HFFc6 (cell line): ENCODE data around the gene S100B. TPM values are rescaled to one million over a fixed set of nuclear protein-coding genes. Genes with fewer than 3 reads are reported as not detected.

Experiments used
- DNase-seq: peaks from one replicate; pipeline ENCODE4 v3.0.0-alpha.2; 2018
- H3K27ac Mint-ChIP-seq: 2 replicates; pipeline ENCODE4 v1.8.0; 2020; ENCODE audit warnings: mild to moderate bottlenecking, mixed read lengths
- H3K27me3 Mint-ChIP-seq: 2 replicates; pipeline ENCODE4 v1.8.0; 2021; ENCODE audit warnings: mild to moderate bottlenecking, moderate library complexity, mixed read lengths; ENCODE audit not compliant: insufficient read depth
- H3K36me3 Mint-ChIP-seq: 2 replicates; pipeline ENCODE4 v1.8.0; 2021; ENCODE audit warnings: low read depth, mixed read lengths
- H3K4me1 Mint-ChIP-seq: 2 replicates; pipeline ENCODE4 v1.8.0; 2020; ENCODE audit warnings: low read depth, mixed read lengths
- H3K4me3 Mint-ChIP-seq: 2 replicates; pipeline ENCODE4 v1.8.0; 2020; ENCODE audit warnings: mild to moderate bottlenecking, moderate library complexity, mixed read lengths
- H3K9me3 Mint-ChIP-seq: 2 replicates; pipeline ENCODE4 v1.8.0; 2020; ENCODE audit warnings: mild to moderate bottlenecking, mixed read lengths
- CTCF ChIP-seq: fragments of 200-600 bp; sonication (generic); IDR thresholded peaks from 2 replicates; pipeline ENCODE4 v1.5.0; 2021; ENCODE audit warnings: antibody characterized with exemption, mild to moderate bottlenecking
- total RNA-seq, 6 experiments: library from RNA; stranded (reverse); fragmentation: NEBNext Ultra II Directional; extraction: Animal tissue kit (Norgen Biotek cat#: 25700); gene quantifications; 2 replicates in 1 of 6; 3 replicates in 5 of 6; pipeline ENCODE4 v1.2.3, GENCODE V29; 2021

S100B gene
- total RNA-seq, 6 experiments from 2014 or later = not detected

DNA sequence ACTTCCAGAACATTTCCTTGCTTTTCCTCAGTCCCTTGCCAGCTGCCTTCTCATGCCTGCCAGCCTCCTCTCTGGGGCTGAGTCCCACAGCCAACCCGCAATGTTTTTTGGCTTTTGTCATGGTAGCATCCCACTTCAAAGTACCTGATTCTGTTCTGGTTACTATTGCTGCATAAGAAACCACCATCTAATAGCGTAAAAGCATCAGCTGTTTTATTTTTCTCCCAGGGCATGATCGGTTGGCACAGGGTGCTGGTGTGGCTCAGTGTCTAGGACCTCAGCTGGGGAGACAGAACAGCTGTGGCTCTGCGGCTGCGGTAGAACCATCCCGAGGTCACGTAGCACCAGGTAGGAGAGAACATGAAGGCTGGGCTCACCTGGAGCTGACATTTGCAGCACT lies 21.7 kb upstream of the S100B start:
- no peak overlapping the region for H3K27ac Mint-ChIP-seq
- peaks cover 7% of the 10 kb centered on the region for H3K36me3 Mint-ChIP-seq
- no peak for DNase-seq
- TF ChIP-seq CTCF = no peak
- peaks cover 6% of the 10 kb centered on the region for H3K27me3 Mint-ChIP-seq
- H3K4me3 Mint-ChIP-seq = no peak overlapping the region
- peaks cover 16% of the 10 kb centered on the region for H3K9me3 Mint-ChIP-seq
- H3K4me1 Mint-ChIP-seq = peaks cover 7% of the 10 kb centered on the region; the same call in 1 of the 2 replicates

DNA sequence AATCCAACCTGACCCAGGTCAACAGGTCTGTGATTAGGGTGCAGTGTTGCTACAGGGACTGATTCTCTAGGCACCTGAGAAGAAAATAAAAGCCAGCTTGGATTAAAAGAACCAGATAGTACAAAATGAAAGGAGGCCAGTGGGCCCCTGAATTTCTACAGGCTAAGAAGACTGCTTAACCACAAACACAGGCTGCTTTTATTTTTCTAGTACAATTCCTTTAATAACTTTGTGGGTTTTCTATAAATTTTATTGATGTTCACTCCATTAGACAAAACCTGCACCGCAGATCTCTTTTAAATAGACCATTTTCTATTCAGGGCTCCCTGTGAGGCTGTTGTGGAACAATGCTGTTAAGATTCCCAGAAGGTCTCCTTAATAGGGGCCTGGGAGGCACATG lies 20.9 kb upstream of the S100B start:
- Mint-ChIP-seq H3K27ac (no peak overlapping the region), H3K4me1 (peaks cover 7% of the 10 kb centered on the region), H3K27me3 (peaks cover 4% of the 10 kb centered on the region), H3K4me3 (no peak overlapping the region), H3K36me3 (peaks cover 8% of the 10 kb centered on the region), H3K9me3 (peaks cover 16% of the 10 kb centered on the region)
- no peak for TF ChIP-seq CTCF
- no peak for DNase-seq

GRCh38 chr21:46624050-46624449 lies 19.2 kb upstream of the S100B start:
- Mint-ChIP-seq H3K27me3 (peaks cover 2% of the 10 kb centered on the region), H3K4me1 (peaks cover 24% of the 10 kb centered on the region), H3K36me3 (peaks cover 25% of the 10 kb centered on the region), H3K27ac (no peak overlapping the region), H3K9me3 (peaks cover 33% of the 10 kb centered on the region), H3K4me3 (no peak overlapping the region)
- no peak for DNase-seq
- no peak for TF ChIP-seq CTCF

GRCh38 chr21:46622226-46622625 lies 17.3 kb upstream of the S100B start:
- H3K27ac Mint-ChIP-seq = no peak overlapping the region
- H3K4me3 Mint-ChIP-seq = no peak overlapping the region
- peaks cover 34% of the 10 kb centered on the region for H3K9me3 Mint-ChIP-seq
- no peak for TF ChIP-seq CTCF
- H3K36me3 Mint-ChIP-seq = peaks cover 25% of the 10 kb centered on the region
- peaks cover 2% of the 10 kb centered on the region for H3K27me3 Mint-ChIP-seq
- DNase-seq = no peak
- H3K4me1 Mint-ChIP-seq = peaks cover 20% of the 10 kb centered on the region

DNA sequence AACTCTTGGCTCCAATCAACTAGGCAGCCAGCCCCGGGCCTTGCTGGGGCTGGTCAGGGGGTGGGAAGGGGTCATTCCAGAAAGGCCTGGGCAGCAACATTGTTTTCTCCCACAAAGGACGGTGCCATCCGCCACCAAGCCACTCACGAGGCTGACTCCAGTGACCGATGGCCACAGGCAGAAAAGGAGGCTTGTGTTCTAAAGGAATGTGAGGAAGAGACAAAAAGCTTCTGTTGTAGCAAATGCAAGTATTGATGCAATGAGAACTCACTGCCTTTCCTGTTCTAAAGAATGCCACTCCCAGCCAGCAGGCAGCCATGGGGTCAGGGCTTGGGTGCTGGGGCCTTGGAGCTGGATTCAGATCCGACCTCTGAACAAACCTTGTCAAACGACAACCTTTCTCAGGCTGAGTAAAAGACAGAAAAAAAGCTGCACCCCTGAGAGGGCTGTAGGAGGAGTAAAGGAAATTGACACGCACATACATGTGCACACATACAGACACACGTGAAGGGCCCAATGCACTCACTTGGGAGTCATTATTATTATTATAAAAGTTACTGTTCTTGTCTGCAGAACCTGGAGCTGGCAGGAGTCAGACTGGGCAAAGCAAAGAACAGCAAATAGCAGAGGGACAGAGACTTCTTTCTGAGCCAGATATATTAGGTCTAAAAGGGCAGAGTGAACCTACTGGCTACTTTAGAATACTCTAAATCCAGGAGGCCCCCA lies 16.7 kb upstream of the S100B start:
- Mint-ChIP-seq H3K9me3 (peaks cover 32% of the 10 kb centered on the region), H3K4me1 (peaks cover 20% of the 10 kb centered on the region), H3K4me3 (no peak overlapping the region), H3K36me3 (peaks cover 24% of the 10 kb centered on the region), H3K27ac (no peak overlapping the region), H3K27me3 (no peaks in the 10 kb centered on the region; the same call in 1 of the 2 replicates)
- no peak for TF ChIP-seq CTCF
- DNase-seq = no peak
